Stimulated activated CD8-positive, alpha-beta memory T cell treated with anti-CD3 and anti-CD28 coated beads, Interleukin-15, amount 100 ng/mL, for 24 hours (primary cell): ENCODE measurements around the gene DNAH2.

Experiments used
- DNase-seq: peaks from one replicate; pipeline ENCODE4 v3.0.0-alpha.2; 2020; ENCODE audit warnings: low read depth

DNAH2 gene

DNA sequence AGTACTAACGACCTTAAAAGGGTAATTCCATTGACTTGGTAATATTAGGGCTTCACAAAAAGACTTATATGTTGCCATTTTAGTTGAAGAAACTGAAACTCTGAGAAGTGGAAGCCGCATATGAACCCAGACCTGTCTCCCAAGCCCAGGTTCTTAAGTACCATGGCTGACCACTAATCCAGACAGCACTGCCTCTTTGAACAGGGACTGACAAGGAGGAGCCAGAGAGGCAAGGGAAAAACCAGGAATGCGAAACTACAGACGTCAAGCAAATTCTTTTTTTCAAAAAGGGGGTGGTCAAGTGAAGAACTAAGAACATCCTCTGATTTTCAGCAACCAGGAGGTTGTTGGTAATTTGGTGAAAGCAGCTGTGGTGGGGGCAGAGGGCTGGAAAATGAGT is 155.5 kb downstream of the DNAH2 start:
- DNase-seq = no peak

DNA sequence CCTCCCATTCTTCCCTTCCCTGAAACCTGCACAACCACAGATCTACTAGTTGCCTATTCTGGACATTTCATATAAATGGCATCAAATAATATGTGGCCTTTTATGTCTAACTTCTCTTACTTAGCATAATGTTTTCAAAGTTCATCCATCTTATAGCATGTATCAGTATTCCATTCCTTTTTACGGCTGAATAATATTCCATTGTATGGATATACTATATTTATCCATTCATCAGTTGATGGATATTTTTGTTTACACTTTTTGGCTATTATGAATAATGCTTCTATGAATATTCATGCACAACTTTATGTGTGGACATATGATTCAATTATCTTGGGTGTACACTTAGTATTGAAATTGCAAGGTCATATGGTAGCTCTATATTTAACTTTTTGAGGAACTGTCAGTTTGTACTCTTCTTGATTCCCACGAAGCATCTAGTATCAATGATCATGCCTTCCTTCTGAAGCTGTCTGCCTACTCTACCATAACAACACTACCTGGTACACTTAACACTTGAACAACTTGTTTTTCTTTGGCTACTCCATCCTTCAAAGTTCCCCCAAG is 158.3 kb downstream of the DNAH2 start:
- no peak for DNase-seq

DNA sequence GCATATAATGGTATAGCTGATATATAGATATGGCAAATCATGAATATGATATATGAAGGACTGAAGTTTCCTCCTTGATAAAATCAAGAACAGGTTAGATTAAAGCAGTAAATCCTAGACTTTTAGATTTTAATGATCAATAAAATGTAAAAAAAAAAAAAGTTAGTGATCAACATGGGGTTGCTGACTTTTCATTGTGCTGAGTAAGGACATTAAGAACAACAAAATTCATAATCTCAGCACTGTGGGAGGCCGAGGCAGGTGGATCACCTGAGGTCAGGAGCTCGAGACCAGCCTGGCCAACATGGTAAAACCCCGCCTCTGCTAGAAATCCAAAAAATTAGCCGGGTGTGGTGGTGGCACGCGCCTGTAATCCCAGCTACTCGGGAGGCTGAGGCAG is 160.7 kb downstream of the DNAH2 start:
- DNase-seq = no peak

DNA sequence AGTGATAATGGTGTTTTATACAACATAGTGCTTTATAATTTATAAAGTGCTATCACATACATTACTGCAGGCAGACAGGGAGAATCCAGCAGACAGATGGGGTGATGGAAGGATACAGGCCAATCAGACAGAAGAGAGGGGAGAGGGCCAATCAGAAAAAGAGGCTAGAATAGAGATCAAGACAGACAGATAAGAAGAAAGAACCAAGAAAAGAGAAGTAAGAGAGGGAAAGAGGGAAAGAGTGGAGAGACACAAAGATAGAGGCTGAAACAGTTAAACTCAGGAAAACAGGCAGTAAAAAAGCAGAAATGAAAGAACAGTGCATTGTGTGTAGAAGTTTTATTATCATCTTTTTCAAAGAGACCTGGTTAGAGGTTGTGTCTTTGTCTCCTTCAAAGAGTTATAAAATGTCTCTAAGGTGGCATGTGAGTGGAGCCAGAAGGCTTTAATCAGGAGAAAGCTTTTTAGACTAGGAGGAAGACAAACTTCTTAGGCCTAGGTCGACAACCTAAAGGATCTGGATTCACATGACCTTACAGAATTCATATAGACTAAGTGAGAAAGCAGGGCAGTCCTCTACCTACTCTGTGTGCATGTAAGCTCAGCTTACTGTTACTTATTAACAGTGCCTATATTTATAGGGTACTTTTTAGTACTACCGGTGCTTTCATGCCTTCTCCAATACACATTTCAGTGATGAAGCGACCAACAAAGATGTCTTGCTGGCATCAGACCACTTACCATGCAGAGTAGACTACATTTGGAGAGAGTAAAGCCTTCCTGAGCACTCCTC is 162.7 kb downstream of the DNAH2 start:
- no peak for DNase-seq

GRCh38 chr17:7881276-7882054 is 163.9 kb downstream of the DNAH2 start:
- DNase-seq = no peak

DNA sequence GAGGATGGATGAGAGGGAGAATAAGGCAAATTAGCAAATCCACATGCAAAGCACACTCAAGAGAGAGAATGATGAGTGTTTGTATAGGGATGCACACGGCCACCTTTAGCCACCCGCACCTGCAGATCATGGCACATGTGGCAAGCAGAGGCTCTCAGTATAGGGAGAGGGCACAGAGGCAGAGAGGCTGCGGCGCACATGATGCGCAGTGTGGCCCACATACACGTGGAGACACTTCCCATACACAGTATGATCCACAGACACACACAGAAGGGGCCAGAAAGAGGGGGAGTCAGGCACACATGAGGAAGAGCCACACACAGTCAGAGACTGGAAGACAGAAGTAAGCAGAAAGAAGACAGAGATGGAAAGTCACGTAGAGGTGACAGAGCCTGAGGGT is 164.5 kb downstream of the DNAH2 start:
- no peak for DNase-seq

GRCh38 chr17:7882629-7883028 is 165.1 kb downstream of the DNAH2 start:
- no peak for DNase-seq
